DLD1 (cell line): ENCODE measurements around the gene EIF4G1.

Experiments
- in situ Hi-C: cut with HindIII; loops from 2 replicates; pipeline ENCODE4 v1.10.0; 2017; ENCODE audit warnings: low sequenced_read_pairs

EIF4G1 gene

GRCh38 chr3:184361932-184362667 is 47.7 kb downstream of the EIF4G1 start:
- in situ Hi-C loops = loop anchor here (25.0 kb wide), 1 partner anchor 175 kb away; no protein-coding TSS in a partner anchor

- in situ Hi-C loops = loop anchor here (25.0 kb wide), 1 partner anchor 174 kb away; no protein-coding TSS in a partner anchor
Observed at GRCh38 chr3:184362668-184363546, 48.5 kb downstream of the EIF4G1 start.

- in situ Hi-C loops = loop anchor here (25.0 kb wide), 1 partner anchor 171 kb away; no protein-coding TSS in a partner anchor
Observed at GRCh38 chr3:184366619-184367289, 52.3 kb downstream of the EIF4G1 start.

- in situ Hi-C loops = loop anchor here (25.0 kb wide), 1 partner anchor 169 kb away; no protein-coding TSS in a partner anchor
Observed at GRCh38 chr3:184368116-184368515, 53.7 kb downstream of the EIF4G1 start.

- in situ Hi-C loops = loop anchor here (25.0 kb wide), 1 partner anchor 169 kb away; no protein-coding TSS in a partner anchor
Observed at GRCh38 chr3:184368586-184369183, 54.3 kb downstream of the EIF4G1 start.

- in situ Hi-C loops = loop anchor here (25.0 kb wide), 1 partner anchor 166 kb away; no protein-coding TSS in a partner anchor
Observed at GRCh38 chr3:184371570-184372018, 57.2 kb downstream of the EIF4G1 start.

GRCh38 chr3:184372296-184372821 is 58.0 kb downstream of the EIF4G1 start:
- in situ Hi-C loops = loop anchor here (25.0 kb wide), 1 partner anchor 165 kb away; no protein-coding TSS in a partner anchor

- in situ Hi-C loops = loop anchor here (25.0 kb wide), 1 partner anchor 164 kb away; no protein-coding TSS in a partner anchor
Observed at GRCh38 chr3:184372911-184373310, 58.5 kb downstream of the EIF4G1 start.

GRCh38 chr3:184373422-184373821 is 59.0 kb downstream of the EIF4G1 start:
- in situ Hi-C loops = loop anchor here (25.0 kb wide), 1 partner anchor 164 kb away; no protein-coding TSS in a partner anchor

GRCh38 chr3:184375747-184376461 is 61.5 kb downstream of the EIF4G1 start:
- in situ Hi-C loops = no loop called here

GRCh38 chr3:184377374-184377773 is 63.0 kb downstream of the EIF4G1 start:
- in situ Hi-C loops = no loop called here

- in situ Hi-C loops = no loop called here
Observed at GRCh38 chr3:184377882-184378445, 63.6 kb downstream of the EIF4G1 start, which contains the start of gene THPO. Gene THPO, minus strand, starts transcription at chr3:184378207. Its CDS starts 1,948 bp downstream, at chr3:184376259.

GRCh38 chr3:184378651-184379357 is 64.4 kb downstream of the EIF4G1 start:
- in situ Hi-C loops = no loop called here

GRCh38 chr3:184379358-184380184 is 65.2 kb downstream of the EIF4G1 start, which contains the start of gene CHRD:
Gene CHRD, plus strand, starts transcription at chr3:184380054. Its CDS starts 265 bp downstream, at chr3:184380319.
- in situ Hi-C loops = no loop called here

GRCh38 chr3:184380185-184380626 is 65.8 kb downstream of the EIF4G1 start:
- in situ Hi-C loops = no loop called here

- in situ Hi-C loops = no loop called here
Observed at GRCh38 chr3:184380627-184381260, 66.3 kb downstream of the EIF4G1 start.
